Activated T-cell treated with anti-CD3 and anti-CD28 coated beads, Interleukin-2, amount 50 U/mL, for 1 hour (primary cell): ENCODE results near the gene MAP3K3.
A peak's percentile ranks its signal among the peaks of the same experiment; 100 is the strongest.

ENCODE experiments used
- DNase-seq: peaks from one replicate; pipeline ENCODE4 v3.0.0-alpha.2; 2020

The MAP3K3 gene

DNA sequence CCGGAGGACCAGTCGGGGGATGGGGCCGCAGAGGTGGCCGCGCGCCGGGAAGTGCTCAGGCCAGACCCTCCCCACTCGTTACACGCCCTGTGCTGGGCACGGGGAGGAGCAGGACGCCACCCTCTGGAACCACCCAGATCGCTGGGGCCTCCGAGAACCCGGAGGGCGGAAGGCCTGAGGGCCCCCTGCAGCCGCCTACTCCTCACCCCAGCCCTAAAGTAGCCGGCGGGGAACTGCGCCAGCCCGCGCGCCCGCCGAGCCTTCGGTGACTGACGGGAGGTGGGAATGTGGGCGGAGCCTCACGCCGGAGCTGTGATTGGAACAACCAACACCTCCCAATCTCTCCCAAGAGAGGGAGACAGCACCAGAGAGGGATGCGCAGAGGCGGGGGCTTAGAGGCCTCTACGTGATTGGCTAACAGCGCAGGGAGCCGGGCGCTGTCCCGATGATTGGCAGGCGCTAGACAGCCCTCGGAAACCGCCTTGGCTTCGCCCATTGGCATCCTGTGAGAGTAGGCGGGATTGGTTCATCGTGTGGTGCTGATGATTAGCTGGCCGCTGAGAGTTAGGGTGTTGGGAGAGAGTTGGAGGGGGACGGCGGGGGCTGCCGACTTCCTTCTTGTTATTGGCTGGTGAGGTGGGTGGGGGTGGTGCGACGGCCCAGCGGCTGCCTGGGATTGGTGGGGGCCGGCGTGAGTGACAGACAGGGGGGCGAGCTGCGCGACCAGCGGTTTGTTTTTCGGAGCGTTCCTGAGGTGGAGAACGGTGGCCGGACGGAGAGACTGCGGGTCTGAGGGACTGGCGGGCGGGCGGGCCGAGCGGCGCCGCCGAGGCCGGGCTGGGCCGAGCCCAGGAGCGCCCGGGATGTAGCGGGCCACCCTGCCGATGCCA lies at the start of gene MAP3K3:
TSS of gene MAP3K3 (plus strand) at position 734 of the 890 bp plus-strand sequence. CDS start 343 bp downstream, outside the sequence.
- peak; percentile 92 for DNase-seq

DNA sequence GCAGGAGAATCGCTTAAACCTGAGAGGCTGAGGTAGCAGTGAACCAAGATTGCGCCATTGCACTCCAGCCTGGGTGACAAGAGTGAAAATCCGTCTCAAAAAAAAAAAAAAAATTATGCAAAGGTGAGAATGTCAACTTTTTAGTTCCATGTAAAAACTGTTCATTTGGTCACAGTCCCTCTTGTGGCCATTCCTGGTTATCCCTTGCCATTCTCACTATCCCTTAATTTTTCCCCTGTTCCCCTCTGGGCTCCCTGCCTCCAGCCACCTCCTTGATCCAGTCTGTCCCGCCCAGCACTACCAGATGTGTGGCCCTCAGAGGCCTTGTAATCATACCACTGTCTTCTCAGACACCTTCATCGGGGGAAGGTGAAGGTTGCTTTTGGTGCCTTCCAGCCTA lies 48.6 kb upstream of the MAP3K3 start:
- no peak for DNase-seq

DNA sequence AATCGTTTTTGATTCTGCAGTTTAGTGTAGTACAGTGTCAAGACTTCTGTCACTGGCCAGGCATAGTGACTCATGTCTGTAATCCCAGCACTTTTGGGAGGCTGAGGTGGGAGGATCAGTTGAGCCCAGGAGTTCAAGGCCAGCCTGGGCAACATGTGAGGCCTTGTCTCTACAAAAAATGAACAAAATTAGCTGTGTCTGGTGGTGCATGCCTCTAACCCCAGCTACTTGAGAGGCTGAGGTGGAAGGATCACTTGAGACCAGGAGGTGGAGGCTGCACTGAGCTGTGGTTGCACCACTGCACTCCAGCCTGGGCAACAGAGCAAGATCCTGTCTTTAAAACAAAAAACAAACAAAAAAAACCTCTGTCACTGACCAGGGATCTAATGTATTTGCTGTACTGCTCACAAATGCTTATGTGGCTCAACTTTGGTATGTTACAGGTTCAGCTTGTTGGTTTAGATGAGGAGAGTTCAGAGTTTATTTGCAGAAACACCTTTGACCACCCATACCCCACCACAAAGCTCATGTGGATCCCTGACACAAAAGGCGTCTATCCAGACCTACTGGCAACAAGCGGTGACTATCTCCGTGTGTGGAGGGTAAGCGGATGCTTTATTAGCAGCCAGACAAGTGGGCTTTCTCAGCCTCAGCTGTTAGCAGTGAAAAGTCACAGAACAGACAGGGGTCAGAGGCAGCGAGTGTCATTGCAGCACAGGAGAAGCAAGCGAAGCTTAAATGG lies 44.0 kb upstream of the MAP3K3 start:
- DNase-seq, result no peak

DNA sequence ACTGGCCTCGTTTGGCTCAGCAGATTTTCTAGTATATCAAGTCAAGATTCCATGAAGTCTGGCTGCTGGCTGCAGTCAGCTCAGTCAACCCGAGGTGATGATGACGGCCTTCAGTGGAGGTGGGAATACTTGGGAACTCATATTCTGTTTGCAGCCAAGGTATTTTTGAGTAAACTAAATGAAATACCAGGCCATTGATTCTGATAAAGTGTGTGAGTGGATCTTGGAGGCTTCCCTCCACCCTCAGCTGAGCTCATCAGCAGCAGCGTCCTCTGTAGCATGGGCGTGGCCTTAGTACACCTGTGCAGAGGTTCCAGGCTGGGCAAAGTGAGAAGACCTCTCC lies 43.5 kb upstream of the MAP3K3 start:
- DNase-seq, result no peak

DNA sequence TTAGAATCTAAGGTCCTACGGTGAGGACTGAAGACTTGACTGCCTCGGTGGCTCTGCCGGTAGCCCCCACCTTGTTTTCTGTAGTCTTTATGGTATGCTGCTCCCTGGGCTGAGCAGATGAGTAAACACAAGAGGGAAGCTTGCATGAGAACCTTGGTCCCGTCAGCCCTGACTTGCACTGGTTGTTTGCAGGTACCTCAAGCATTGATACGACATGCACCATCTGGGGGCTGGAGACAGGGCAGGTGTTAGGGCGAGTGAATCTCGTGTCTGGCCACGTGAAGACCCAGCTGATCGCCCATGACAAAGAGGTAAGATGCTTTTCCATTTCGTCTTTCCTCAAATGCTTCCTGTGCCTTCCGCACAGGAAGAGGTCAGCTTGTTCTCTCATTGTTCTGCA lies 42.6 kb upstream of the MAP3K3 start:
- no peak for DNase-seq

DNA sequence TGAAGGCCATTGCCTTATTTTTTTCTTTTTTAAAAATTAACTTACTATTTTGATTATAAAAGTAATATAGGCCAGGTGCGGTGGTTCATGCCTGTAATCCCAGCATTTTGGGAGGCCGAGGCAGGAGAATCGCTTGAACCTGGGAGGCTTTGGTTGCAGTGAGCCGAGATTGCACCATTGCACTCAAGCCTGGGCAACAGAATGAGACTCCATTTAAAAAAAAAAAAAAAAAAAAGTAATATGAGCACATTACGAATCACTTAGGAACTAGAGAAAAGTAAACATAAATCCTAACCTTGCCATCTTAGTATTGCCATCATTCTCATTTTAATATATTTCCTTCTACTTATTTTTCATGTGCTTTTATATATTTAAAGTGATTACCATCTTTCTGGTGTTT lies 34.4 kb upstream of the MAP3K3 start:
- DNase-seq, result no peak

DNA sequence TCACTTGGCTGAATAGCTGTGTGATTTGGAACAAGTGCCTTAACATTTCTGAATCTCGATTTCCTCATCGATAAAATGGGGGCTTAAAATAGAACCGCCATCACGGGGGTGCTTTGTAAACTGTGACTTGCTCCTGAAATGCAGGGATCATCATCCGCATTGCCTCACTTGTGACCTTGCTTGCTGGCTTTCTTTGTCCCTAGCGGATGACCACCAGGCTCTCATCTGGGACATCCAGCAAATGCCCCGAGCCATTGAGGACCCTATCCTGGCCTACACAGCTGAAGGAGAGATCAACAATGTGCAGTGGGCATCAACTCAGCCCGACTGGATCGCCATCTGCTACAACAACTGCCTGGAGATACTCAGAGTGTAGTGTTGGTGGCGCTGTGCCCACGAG lies 33.4 kb upstream of the MAP3K3 start:
- DNase-seq, result no peak

DNA sequence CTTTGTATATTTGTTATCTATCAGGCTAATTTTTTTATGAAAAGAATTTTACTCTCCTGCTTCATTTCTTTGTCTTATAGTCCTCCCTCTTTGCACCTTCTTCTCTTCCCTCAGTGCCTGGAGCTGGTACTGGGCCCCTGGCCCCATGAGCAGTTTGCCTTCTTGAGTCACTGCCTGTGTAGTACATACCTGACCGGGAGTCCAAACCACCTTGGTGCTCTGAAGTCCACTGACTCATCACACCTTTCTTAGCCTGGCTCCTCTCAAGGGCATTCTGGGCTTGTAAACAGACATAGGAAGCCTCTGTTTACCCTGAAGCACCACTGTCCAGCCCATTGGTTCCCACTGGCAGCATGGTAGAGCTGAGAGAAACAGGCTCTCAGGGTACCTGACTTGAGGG lies 32.6 kb upstream of the MAP3K3 start:
- DNase-seq, result no peak

DNA sequence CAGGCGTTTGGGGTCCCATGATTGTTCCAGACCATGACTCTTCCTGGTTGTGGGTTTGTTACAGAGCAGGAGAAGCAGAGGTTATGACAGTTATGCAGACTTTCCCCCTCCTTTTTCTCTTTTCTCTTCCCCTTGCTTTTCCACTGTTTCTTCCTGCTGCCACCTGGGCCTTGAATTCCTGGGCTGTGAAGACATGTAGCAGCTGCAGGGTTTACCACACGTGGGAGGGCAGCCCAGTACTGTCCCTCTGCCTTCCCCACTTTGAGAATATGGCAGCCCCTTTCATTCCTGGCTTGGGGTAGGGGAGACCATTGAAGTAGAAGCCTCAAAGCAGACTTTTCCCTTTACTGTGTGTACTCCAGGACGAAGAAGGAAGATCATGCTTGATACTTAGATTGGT lies 29.4 kb upstream of the MAP3K3 start:
- DNase-seq, result no peak

DNA sequence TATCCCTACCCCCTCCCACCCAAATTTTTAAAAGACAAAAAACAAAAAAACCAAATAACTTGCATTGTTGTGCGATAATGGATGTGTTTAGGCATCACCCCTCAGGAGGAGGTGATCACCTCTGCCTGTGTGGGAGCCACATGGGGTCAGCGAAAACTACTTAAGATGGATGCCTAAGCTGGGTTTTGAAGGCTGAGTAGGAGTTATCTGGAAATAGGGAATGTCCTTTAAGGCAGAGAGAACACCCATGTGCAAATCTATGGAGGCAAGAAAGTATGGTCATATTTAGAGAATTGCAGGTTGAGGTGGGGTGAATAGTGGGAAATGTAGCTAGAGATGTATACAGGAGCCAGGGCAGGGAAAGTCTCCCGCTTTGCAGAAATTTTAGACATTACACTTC lies 27.1 kb upstream of the MAP3K3 start:
- no peak for DNase-seq

DNA sequence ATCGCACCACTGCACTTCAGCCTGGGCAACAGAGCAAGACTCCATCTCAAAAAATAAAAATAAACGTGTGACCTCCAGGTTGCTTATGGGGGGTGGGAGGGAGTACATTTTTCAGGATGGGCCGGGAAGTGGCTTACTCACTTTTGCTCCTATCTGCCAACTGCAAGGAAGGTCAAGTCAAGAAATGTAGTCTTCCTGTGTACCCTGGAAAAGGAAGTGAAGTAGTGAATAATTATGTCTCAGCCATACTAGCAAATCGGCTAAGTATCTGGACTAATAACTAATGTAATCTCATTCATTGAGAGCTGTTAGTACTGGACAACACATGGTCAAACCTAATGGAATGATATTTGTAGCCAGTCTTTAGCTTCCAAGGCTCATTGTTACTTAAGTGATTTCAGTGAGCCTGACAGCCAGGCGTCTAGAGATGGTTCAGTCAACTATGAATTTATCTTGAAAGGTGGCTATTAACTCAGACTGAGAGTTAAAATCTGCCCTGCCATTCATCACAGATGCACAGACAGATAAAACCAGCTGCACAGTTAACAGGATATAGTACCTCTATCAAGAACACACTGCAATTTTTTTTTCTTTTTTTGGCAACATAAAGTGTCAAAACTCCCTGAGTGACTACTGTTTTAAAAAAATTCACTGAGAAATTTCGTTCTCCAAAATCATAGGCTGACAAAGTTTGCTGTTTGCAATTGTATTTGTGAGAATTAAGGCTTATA lies 25.2 kb upstream of the MAP3K3 start:
- no peak for DNase-seq

DNA sequence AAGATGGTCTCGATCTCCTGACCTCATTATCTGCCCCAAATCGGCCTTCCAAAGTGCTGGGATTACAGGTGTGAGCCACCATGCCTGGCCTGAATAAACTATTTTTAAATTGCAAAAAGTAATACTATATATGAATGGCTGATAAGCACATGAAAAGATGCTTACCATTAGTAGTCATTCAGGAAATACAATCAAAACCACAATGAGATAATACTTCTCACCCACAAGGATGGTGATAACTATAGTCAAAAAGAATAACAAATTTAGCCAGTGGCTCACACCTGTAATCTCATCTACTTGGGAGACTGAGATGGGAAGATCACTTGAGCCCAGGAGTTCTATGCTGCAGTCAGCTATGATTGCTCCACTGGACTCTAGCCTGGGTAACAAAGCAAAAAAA lies 23.9 kb upstream of the MAP3K3 start:
- DNase-seq, result no peak

DNA sequence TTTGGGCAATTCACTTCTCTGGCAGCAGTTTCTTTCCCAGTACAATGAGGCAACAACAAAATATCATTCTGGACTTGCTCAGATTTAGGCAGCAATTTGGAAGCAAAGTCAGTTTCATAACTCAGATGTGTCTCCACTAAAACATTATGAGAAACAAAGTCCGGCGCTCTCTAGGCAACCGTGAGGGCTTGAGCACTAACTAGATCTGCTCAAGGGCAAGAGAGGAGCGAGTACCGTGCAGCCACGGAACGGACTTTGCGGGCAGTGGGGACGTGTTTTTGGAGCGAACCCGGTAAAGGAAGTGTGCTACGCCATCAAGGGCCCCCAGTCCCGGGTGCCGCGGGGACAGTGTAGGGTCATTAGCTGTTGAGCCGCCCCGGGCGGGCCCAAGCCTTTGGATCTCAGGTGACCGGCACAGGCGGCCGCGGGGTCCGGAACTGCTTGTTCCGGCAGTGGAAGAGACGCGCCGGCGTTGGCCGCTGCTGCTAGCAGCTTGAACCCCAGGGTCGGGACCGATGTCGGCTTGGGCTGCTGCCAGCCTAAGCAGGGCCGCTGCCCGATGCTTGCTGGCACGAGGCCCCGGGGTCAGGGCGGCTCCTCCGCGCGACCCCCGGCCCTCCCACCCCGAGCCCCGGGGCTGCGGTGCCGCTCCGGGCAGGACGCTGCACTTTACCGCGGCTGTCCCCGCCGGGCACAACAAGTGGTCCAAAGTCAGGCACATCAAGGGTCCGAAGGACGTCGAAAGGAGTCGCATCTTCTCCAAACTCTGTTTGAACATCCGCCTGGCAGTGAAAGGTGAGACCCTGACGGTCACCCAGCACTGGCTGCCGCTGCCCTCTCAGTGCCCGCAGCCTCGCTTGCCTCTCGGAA lies 21.4 kb upstream of the MAP3K3 start, which contains the start of gene TACO1:
TSS of gene TACO1 (plus strand) at position 327 of the 870 bp plus-strand sequence. CDS start at position 516, 189 bp downstream.
- DNase-seq, result peak; percentile 83

DNA sequence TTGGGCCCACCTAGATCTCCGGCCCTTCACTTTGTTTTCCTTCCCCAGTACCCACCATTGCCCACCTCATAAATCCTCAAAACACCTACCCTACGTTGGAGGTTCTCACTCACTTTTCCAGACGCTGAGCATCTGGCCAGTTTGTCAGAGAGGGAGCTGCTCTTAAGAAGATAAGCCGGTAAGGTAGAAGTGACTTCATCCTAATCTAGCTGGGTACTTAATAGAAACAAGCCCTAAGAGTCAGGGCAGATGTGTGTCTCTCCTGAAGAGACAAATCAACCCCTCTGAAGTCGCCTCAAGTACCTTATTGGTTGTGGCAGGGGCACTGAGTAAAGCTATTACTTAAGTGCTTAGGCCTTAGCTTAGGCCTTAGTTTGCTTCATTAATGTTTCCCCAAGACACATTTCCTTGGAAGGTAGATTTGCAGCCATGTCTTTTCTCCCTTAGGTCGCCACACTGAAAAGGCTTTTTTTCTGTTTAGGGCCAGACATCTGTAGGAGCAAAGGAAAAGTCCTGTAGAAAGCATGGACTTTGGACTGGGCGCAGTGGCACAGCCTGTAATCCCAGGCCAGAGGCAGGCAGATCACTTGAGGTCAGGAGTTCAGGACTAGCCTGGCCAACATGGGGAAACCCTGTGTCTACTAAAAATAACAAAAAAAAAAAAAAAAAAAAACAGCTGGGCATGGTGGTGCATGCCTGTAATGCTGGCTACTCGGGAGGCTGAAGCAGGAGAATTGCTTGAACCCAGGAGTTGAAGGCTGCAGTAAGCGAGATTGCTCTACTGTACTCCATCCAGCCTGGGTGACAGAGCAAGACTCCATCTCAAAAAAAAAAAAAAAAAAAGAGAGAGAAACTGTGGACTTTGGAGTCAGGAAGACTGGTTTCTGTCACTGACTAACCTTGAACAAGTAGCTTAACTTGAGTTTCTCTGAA lies 20.5 kb upstream of the MAP3K3 start:
- DNase-seq, result no peak

DNA sequence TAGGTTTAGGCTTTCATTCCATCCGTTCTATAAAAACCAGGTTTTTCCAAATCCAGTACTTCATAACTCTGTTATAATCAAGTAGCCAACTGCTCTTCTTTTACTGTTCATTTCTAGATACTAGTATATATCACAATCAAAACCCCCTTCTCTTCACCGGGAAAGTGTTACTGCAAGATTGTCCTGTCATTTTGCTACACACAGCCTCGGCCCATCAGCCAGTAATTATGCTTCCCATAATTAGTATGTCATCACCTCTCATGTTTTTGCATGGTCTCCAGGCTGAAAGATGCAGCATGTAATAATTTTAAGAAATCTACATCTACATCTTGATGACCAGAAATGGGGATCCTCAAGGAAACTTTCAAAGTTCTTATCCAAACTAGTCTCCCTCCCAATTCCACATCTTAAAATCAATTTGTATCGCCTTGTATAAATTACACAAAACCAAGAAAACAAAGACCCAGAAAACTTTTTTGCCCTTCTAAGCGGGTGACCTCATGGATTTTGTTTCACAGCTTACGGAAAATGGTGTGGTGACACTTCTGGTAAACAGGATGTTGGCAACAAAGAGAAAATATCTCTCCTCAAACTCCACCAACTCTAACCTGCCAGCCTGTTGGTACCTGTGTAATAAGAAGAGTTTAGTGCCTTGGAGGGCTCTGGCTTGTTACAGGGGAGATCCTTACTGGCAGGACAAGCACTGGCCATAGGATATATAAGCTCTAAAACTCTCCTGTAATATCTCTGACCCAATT lies 12.2 kb upstream of the MAP3K3 start:
- DNase-seq, result no peak

DNA sequence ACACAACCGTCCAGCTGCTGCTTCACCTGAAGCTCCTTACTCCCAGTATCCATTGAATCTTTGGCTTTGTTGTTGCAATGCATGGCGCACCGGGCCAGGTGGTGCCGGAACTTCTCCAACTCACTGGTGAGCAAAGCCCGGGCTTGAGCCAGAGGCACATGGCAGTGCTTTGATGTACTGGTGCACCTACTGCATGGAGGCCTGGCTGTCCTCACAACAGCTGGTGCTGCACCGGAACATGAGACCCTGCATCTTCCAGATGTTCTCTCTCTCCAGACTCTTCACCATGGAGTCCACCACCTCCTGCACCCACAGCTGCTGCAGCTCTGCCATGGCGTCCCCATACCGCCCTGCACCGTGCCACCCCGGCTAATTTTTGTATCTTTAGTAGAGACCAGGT lies 11.4 kb upstream of the MAP3K3 start:
- DNase-seq, result no peak

DNA sequence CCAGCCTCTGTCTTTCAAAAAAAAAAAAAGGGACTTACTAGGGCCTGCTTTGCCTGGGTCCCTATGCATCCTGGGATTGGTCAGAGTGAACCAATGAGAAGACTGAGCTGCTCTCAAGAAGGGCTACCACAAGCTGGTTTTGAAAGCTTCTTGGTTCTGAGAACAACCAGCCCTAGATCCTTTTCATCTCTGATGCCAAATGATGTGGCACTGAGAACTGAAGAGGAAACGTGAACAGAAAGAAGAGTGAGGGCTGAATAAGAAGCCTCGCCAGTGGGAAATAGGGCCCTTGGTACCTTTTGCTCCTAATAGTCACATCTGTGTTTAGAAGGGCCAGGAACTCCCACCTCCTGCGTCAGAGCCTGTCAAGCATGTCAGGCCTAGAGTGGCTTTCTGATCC lies 10.9 kb upstream of the MAP3K3 start:
- no peak for DNase-seq

DNA sequence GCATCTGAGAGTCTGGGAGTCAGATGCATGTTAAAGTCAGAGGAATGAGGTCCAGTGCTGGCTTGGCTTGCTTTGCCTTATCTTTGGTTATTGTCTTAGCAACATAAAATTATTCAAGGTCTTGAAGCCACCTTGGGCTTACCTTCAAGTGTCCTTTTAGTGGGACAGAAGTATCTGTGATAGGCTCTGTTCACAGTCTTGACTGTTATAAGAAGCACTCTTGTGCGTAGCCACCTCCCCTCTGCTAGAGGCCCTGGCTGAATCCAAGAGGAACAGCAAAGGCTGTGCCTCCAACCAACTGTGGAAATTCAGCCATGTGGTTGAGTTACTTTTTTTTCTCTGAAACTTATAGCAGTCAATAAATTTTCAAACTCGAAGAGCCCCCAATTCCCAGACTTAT lies 8.6 kb upstream of the MAP3K3 start:
- DNase-seq, result no peak

DNA sequence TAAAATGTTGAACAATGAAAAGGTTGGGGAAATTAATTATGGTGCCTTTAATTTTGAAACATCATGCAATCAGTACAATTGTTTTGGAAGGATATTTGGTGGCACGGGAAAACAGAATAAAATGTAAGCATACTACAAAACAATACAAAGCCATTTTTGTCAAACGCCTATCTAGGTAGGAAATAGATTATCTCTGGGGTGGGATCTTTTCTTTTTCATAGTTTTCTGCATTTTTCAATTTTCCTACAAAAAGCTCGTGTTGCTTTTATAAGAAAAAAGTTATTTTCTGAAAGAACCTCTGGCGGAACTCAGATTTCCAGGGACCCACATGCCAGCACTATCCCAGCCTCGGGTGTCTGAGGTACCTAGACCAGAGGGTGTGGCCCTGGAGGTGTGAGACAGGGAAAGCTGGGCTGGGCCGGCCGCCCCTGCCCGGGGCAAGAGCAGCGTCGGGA lies 961 bp upstream of the MAP3K3 start:
- no peak for DNase-seq

DNA sequence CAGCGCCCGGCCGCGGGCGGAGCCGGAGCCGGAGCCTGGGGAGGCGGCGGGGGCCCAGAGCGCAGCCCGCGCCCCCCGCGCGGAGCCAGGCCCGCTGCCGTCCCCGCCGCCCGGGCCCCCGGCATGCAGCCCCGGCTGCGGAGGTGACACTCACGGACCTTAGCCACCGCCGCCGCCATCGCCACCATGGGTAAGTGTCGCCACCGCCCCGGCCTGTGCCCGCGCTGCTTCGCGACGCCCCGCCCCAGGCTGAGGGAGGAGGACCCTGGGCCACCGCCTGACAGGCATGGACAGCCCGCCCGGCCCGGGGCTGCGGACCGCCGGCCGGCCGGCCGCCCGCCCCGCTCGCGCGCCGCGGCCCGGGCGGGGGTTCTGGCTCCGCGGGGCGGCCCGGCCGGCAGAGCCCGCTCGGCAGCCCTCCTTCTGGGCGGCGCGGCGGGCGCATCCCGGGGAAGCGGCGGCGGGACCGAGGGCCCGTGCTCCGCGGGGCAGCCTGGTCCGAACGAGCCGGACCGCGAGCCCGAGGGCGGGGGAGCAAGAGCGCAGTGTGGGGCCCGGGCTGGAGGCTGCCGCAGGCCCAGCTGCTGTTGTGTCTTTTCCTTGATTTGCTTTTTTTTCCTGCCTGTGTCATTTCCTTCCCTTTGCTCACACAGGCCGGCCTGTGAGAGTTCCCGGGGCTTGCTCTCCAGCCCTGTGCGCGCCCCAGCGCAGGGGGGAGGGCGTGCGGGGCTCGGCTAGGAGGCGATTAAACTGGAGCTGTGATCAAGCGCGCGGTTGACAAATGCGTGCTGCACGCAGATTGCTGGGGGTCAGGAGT lies 565 bp downstream of the MAP3K3 start:
- DNase-seq, result peak; percentile 53
